Eye (tissue), 1 donor: ENCODE data around the gene DPM2.

Experiments used
- DNase-seq: peaks from one replicate; pipeline ENCODE4 v3.0.0-alpha.2; 2015

The DPM2 gene

GRCh38 chr9:127934248-127934647 is 3.4 kb downstream of the DPM2 start:
- no peak for DNase-seq

DNA sequence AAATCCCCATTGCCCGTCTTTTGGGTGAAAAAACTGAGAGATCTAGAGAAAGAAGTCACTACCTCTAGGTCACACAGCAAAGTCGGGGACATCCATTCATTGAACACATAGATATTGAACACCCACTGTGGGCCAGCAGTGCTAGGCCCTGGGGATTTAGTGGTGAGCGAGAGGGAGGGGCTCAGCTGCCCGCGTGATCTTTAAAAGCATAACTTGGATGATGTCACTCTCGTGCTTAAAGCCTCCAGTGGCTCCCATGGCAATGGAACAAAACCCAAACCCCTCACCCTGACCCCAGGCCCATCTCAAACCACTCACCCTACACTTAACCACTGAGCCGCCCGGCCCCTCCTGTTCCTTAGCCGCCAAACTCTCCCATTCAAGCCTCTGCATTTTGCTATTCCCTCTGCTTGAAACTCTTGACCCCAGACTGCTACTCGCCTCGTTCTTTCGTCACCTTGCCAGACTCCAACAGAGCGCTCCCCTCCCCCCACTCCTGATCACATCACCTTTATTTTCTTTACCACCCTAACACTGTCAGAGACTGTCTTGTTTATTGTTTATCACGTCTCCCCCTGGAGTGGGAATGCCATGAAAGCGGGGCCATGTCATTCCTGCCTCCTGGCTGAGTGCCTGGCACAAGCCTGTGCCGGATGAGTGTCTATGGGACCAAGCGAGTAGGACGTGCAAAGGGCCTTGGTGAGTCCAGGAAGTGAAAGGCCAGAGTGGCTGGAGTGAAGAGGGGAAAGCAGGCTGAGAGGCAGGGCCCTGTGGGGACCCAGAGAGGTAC is 6.4 kb downstream of the DPM2 start:
- peak; percentile 80 for DNase-seq

- DNase-seq, result peak; percentile 93
Observed at GRCh38 chr9:127930231-127931091, 7.2 kb downstream of the DPM2 start, which contains the start of gene PIP5KL1. Gene PIP5KL1, minus strand, starts transcription at chr9:127930777. Its CDS starts 25 bp downstream, at chr9:127930752.

DNA sequence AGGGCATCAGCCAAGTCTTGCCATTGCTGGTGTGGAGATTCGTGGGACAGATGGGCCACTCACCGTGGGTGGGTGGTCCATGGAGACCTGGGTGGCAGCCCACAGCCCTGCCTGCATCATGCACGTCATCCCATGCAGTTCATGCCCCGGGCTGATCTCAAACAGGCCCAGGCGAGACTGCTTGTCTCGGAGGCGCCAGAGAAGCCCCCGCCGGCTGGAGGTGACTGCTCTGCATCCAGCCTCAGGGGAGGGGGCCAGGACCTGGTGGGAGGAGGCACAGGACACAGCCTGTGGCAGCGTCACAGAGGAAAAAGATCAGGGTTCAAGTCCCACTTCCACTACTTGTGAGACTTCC is 8.1 kb downstream of the DPM2 start:
- no peak for DNase-seq

- DNase-seq, result no peak
Observed at GRCh38 chr9:127928676-127929624, 8.7 kb downstream of the DPM2 start.

GRCh38 chr9:127927988-127928675 is 9.5 kb downstream of the DPM2 start:
- no peak for DNase-seq

GRCh38 chr9:127927201-127927987 is 10.3 kb downstream of the DPM2 start:
- DNase-seq, result no peak

- DNase-seq, result no peak
Observed at GRCh38 chr9:127926906-127927200, 10.8 kb downstream of the DPM2 start.

- DNase-seq, result no peak
Observed at GRCh38 chr9:127925959-127926905, 11.4 kb downstream of the DPM2 start.

DNA sequence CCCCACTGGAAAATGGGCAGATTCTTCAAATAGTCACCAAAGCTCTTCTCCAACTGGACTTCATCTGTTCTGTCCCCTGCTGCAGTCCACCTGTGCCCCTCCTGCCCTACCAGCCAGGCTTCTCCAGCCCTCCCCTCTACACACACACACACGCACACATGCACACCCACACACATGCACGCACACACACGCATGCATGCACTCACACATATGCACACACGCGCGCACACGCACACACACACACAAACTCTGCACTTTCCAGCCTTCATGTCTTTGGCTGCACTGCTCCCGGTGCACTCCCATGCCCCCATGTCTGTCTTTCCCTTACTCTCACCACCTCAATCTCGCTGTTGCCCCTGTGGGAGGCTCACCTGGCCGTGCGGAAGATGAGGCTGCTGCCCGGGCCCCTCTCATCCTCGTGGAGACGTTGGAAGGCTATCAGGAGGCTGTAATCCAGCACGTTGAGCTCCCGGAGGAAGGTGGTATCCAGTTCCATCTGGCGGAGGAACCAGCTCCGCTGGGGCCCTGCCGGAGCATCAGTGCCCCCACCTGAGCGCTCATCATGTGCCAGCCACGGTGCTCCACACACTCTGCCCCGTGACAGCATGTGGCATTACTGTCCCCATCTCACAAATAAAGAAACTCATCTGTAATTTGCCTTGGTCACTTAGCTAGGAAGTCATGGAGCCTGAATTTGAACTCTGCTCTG is 12.8 kb downstream of the DPM2 start:
- DNase-seq, result no peak

DNA sequence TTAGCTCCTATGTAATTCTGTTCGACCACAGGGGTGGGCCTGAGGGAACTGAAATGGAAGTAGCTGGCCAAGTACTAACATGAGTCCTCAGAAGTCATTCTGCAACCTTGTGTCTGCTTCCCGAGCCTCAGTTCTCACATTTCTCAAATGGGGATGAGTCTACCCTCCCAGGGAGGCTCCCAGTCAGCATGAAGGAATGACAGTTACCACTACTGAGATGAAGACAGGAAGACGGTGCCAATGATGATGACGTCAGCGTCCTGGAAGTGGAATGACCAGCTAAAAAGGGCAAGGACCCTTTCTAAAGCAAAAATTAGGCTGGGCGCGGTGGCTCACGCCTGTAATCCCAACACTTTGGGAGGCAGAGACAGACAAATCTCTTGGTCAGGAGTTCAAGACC is 13.9 kb downstream of the DPM2 start:
- DNase-seq, result no peak

- DNase-seq, result no peak
Observed at GRCh38 chr9:127923046-127923445, 14.6 kb downstream of the DPM2 start.

DNA sequence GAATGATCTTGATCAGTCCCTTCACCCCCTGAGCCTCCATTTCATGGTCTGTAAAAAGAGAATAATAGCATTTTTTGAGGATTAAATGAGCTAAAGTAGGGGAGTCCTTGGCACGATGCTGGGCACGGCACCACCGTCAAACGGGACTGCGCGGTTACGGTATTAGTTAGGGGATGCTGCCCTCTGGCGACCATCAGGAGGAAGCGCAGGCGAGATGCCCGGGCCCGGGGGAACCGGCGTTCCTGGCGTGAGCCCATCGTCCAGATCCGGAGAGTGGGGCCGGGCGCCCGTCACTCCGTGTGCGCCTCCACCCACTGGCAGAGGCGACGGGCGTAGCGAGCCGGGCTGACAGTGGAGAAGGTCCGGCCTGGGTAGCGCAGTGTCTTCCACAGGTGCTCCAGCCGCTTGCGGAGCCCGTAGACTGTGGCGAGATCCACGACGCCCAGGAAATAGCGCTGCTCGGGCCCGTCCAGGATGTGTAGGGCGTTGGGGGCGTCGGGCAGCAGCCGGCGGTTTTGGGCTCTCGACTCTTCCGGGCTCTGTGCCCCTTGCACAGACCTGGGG is 16.0 kb downstream of the DPM2 start:
- peak; percentile 79 for DNase-seq

DNA sequence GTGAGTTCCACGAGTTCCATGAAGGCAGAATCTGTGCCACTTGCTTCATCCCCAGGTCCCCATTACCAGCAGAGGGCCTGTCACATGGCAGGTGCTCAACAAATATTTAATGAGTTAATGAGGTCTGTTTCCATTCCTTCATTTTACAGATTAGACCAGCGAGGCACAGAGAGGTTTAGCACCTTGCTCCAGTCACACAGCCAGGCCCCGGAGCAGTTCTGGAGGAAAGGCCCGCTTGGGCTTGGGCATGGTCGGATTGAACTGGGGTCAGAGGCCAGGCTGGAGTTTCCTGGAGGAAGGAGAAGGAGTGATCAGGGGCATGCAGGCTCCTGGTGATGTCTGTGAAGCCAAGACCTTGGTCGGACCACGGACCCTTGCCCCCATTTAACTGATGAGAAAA is 16.9 kb downstream of the DPM2 start:
- no peak for DNase-seq

- no peak for DNase-seq
Observed at GRCh38 chr9:127919253-127919815, 18.3 kb downstream of the DPM2 start.

GRCh38 chr9:127918183-127919107 is 19.2 kb downstream of the DPM2 start:
- DNase-seq, result no peak

DNA sequence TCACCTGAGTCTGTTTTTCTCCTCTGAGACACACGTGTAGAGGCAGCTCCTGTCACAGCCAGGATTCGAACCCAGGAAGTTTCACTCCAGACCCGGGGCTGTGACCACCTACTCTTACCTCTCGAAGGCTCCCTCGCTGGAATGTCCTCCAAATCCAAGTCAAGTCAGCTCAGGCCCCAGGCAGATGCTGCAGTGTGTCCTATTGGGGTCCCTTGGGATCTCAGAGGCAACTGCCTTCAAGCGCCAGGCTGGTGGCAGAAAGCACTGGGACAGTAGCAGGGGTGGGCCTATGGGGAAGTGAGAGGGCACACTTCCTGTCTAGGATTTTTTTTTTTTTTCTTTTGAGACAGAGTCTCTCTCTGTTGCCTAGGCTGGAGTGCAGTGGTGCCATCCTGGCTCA is 20.1 kb downstream of the DPM2 start:
- DNase-seq, result no peak
